B cell (primary cell): ENCODE results near the gene ZNF804B. TPM values are rescaled to one million over a fixed set of nuclear protein-coding genes. Genes with fewer than 3 reads are reported as not detected.

Experiments used
- ATAC-seq: fragments of 200-7000 bp; cut with Tn5 transposase; one replicate; pipeline ENCODE4 v1.10.0; 2021; ENCODE audit warnings: low read depth, mild to moderate bottlenecking, moderate number of reproducible peaks, moderate library complexity
- CTCF ChIA-PET: fragments of 350-600 bp; sonication (Branson Sonifier 250); formaldehyde crosslinking; loops from one replicate; lab custom pipeline; 2021; ENCODE audit warnings: antibody characterized with exemption, inconsistent platforms; lab: Charles Lee
- POLR2A ChIA-PET: fragments of 350-600 bp; sonication (Branson Sonifier 250); formaldehyde crosslinking; loops from one replicate; lab custom pipeline; 2021; ENCODE audit warnings: antibody characterized with exemption; lab: Charles Lee
- DNase-seq: peaks from one replicate; pipeline ENCODE4 v3.0.0; 2013
- H2AFZ ChIP-seq: 2 replicates; pipeline ENCODE4 v1.6.1; 2012; ENCODE audit warnings: mild to moderate bottlenecking, low read depth, low read length; ENCODE audit not compliant: insufficient read depth, poor library complexity, severe bottlenecking
- H3K27ac ChIP-seq, 2 donors: 1 replicate in 1 of 2; 2 replicates in 1 of 2; pipeline ENCODE4 v1.5.1; 2012 to 2013; ENCODE audit warnings: low read length in 2 of 2, mild to moderate bottlenecking in 2 of 2, moderate library complexity in 1 of 2
- H3K27me3 ChIP-seq, 4 experiments: fragments of 200-600 bp in 1 of 4; sonication (generic) in 1 of 4; replicated peaks in 1 of 4; 1 replicate in 2 of 4; 2 replicates in 2 of 4; pipeline versions ENCODE4 v1.6.1 to v1.7.0; 2013 to 2016; ENCODE audit warnings: low read length in 3 of 4, mild to moderate bottlenecking in 2 of 4, mixed read lengths in 1 of 4, moderate library complexity in 1 of 4; ENCODE audit not compliant: insufficient read depth in 4 of 4, control insufficient read depth in 3 of 4; ENCODE audit errors: control extremely low read depth in 1 of 4
- H3K36me3 ChIP-seq, 2 experiments: replicated peaks in 1 of 2; 1 replicate in 1 of 2; 2 replicates in 1 of 2; pipeline versions ENCODE4 v1.6.1 to v1.7.1; 2013; ENCODE audit warnings: low read length in 1 of 2; ENCODE audit not compliant: insufficient read depth in 2 of 2, control insufficient read depth in 1 of 2; ENCODE audit errors: control extremely low read depth in 1 of 2, extremely low read depth in 1 of 2
- H3K4me1 ChIP-seq, 2 donors: fragments of 200-600 bp in 1 of 2; sonication (generic) in 1 of 2; 1 replicate in 1 of 2; 2 replicates in 1 of 2; pipeline versions ENCODE4 v1.5.1 to v1.6.1; 2013 to 2017; ENCODE audit warnings: low read length in 2 of 2; ENCODE audit not compliant: control insufficient read depth in 2 of 2, insufficient read depth in 2 of 2
- H3K4me2 ChIP-seq: replicated peaks from 2 replicates; pipeline ENCODE3; 2012; ENCODE audit warnings: mild to moderate bottlenecking, low read depth, low read length; ENCODE audit not compliant: poor library complexity, severe bottlenecking
- H3K4me3 ChIP-seq, 5 experiments: fragments of 200-600 bp in 1 of 5; sonication (generic) in 1 of 5; 1 replicate in 3 of 5; 2 replicates in 2 of 5; pipeline versions ENCODE4 v1.5.1 to v1.7.0; 2011 to 2016; ENCODE audit warnings: low read length in 4 of 5, mild to moderate bottlenecking in 4 of 5, low read depth in 2 of 5, control low read depth in 1 of 5, moderate library complexity in 1 of 5; ENCODE audit not compliant: insufficient read depth in 1 of 5; ENCODE audit errors: control extremely low read depth in 1 of 5, extremely low read depth in 1 of 5
- H3K79me2 ChIP-seq: fragments of 200-600 bp; sonication (generic); one replicate; pipeline ENCODE4 v1.6.0; 2016; ENCODE audit warnings: low read length; ENCODE audit not compliant: control insufficient read depth, insufficient read depth
- H3K9ac ChIP-seq: fragments of 200-600 bp; sonication (generic); 2 replicates; pipeline ENCODE4 v1.6.1; 2017; ENCODE audit warnings: mild to moderate bottlenecking, low read length, moderate library complexity
- H3K9me3 ChIP-seq, 3 donors: one replicate each; pipeline versions ENCODE4 v1.6.1 to v1.7.1; 2013; ENCODE audit warnings: low read length in 2 of 3; ENCODE audit not compliant: control insufficient read depth in 2 of 3, insufficient read depth in 1 of 3; ENCODE audit errors: control extremely low read depth in 1 of 3
- H4K20me1 ChIP-seq: 2 replicates; pipeline ENCODE4 v1.6.0; 2012; ENCODE audit warnings: mild to moderate bottlenecking, low read length; ENCODE audit not compliant: insufficient read depth, control insufficient read depth, poor library complexity, severe bottlenecking
- H3K27ac Mint-ChIP-seq: one replicate; pipeline ENCODE4 v1.8.0; 2021; ENCODE audit warnings: mixed read lengths
- H3K27me3 Mint-ChIP-seq: one replicate; pipeline ENCODE4 v1.8.0; 2021; ENCODE audit warnings: mixed read lengths
- H3K4me1 Mint-ChIP-seq: one replicate; pipeline ENCODE4 v1.8.0; 2021; ENCODE audit warnings: mixed read lengths
- H3K4me3 Mint-ChIP-seq: one replicate; pipeline ENCODE4 v1.8.0; 2021; ENCODE audit warnings: mixed read lengths
- H3K9me3 Mint-ChIP-seq: one replicate; pipeline ENCODE4 v1.8.0; 2022; ENCODE audit warnings: mixed read lengths; ENCODE audit not compliant: insufficient read depth
- CTCF ChIP-seq: fragments of 200-600 bp; IDR thresholded peaks from one replicate; pipeline ENCODE4 v1.8.0; 2022; ENCODE audit warnings: antibody characterized with exemption, mild to moderate bottlenecking
- EZH2 ChIP-seq: IDR thresholded peaks from 2 replicates; pipeline ENCODE4 v1.6.1; 2012; ENCODE audit warnings: borderline replicate concordance, low read depth, mild to moderate bottlenecking, moderate library complexity, low read length; ENCODE audit not compliant: insufficient read depth, poor library complexity, severe bottlenecking
- WGBS: methylation state at CpG from one replicate; pipeline ENCODE4 v1.1.5; 2013; ENCODE audit warnings: missing lambda C conversion rate; ENCODE audit not compliant: insufficient coverage; 5-methylcytosine and 5-hydroxymethylcytosine counted together
- intact Hi-C: fragments of 100-400 bp; cut with micrococcal nuclease; formaldehyde crosslinking; loops from one replicate; pipeline ENCODE4 v1.10.0; 2022
- polyA plus RNA-seq: library from polyadenylated mRNA; depleted of rRNA; stranded (reverse); fragments of >200 nt; gene quantifications from 2 replicates; pipeline ENCODE4 v1.2.3, GENCODE V29; 2012
- total RNA-seq, 2 donors: library from RNA; stranded (reverse); fragments of 120-200 nt in 1 of 2; gene quantifications; 1 replicate in 1 of 2; 2 replicates in 1 of 2; pipeline versions ENCODE4 v1.2.3 to v1.2.4, GENCODE V29; 2013 to 2022

Gene ZNF804B
- total and polyA plus RNA-seq, 2 donors (not counting 1 experiment from before 2014, with no cell fraction given): not detected

GRCh38 chr7:88791891-88792290 is 32.4 kb downstream of the ZNF804B start:
- Histone ChIP-seq H3K9ac (no peak overlapping the region), H3K79me2 (no peaks in the 10 kb centered on the region), H3K27me3 (no peaks in the 10 kb centered on the region), H3K4me3 (no peak overlapping the region), H4K20me1 (no peaks in the 10 kb centered on the region), H3K9me3 (no peaks in the 10 kb centered on the region), H3K4me2 (no peak overlapping the region), H3K27ac (no peak overlapping the region), H3K4me1 (no peaks in the 10 kb centered on the region), H2AFZ (no peak overlapping the region), H3K36me3 (no peaks in the 10 kb centered on the region)
- ATAC-seq (no peak), DNase-seq (no peak)
- no peak overlapping the region for H3K27ac Mint-ChIP-seq
- no peaks in the 10 kb centered on the region for H3K4me1 Mint-ChIP-seq
- no peak for TF ChIP-seq EZH2
- no peak for TF ChIP-seq CTCF
- H3K27me3 Mint-ChIP-seq: no peaks in the 10 kb centered on the region
- ChIA-PET POLR2A (no interaction called here), CTCF (no interaction called here)
- intact Hi-C loops: no loop called here
- 95% methylated on average over 3 of the region's 4 CpGs for WGBS
- H3K4me3 Mint-ChIP-seq: no peak overlapping the region
- H3K9me3 Mint-ChIP-seq: no peaks in the 10 kb centered on the region

GRCh38 chr7:88792361-88792760 is 32.9 kb downstream of the ZNF804B start:
- Mint-ChIP-seq H3K4me1 (no peaks in the 10 kb centered on the region), H3K9me3 (no peaks in the 10 kb centered on the region), H3K27me3 (no peaks in the 10 kb centered on the region), H3K27ac (no peak overlapping the region), H3K4me3 (no peak overlapping the region)
- Histone ChIP-seq H3K9me3 (no peaks in the 10 kb centered on the region), H3K4me1 (no peaks in the 10 kb centered on the region), H3K4me3 (no peak overlapping the region), H3K27ac (no peak overlapping the region), H3K79me2 (no peaks in the 10 kb centered on the region), H3K9ac (no peak overlapping the region), H3K27me3 (no peaks in the 10 kb centered on the region), H3K4me2 (no peak overlapping the region), H4K20me1 (no peaks in the 10 kb centered on the region), H3K36me3 (no peaks in the 10 kb centered on the region), H2AFZ (no peak overlapping the region)
- ChIA-PET CTCF (no interaction called here), POLR2A (no interaction called here)
- TF ChIP-seq EZH2 (no peak), CTCF (no peak)
- DNase-seq: no peak
- 80% methylated on average over 1 of the region's 3 CpGs for WGBS
- intact Hi-C loops: no loop called here
- no peak for ATAC-seq
